ENCODE measurements around the gene TRAK1. TPM values are rescaled to one million over a fixed set of nuclear protein-coding genes. Genes with fewer than 3 reads are reported as not detected.

TRAK1 gene
- total and polyA plus RNA-seq, 10 of the 15 experiments (the other 5 are each of a cell fraction or from before 2014, with no cell fraction given), result 6.6 to 46.2 (median 23.7) TPM

DNA sequence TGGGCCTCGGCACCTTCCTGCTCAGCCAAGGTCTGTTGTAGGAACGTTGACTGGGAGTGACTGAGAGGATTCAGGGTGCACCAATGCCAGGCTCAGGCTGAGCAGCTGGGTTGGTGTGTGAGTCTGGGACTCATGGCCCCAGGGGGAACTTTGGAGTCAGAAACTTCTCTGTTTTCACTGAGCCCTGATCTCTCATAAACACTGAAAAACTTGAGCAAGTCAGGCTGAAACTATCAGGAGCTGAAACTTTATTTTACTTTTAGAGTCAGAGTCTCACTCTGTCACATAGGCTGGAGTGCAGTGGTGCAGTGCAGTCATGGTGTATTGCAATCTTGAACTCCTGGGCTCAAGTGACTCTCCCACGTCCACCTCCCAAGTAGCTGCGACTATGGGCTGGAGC, 3.0 kb downstream of the TRAK1 start (continued):
- TF ChIP-seq, protein P1, sequence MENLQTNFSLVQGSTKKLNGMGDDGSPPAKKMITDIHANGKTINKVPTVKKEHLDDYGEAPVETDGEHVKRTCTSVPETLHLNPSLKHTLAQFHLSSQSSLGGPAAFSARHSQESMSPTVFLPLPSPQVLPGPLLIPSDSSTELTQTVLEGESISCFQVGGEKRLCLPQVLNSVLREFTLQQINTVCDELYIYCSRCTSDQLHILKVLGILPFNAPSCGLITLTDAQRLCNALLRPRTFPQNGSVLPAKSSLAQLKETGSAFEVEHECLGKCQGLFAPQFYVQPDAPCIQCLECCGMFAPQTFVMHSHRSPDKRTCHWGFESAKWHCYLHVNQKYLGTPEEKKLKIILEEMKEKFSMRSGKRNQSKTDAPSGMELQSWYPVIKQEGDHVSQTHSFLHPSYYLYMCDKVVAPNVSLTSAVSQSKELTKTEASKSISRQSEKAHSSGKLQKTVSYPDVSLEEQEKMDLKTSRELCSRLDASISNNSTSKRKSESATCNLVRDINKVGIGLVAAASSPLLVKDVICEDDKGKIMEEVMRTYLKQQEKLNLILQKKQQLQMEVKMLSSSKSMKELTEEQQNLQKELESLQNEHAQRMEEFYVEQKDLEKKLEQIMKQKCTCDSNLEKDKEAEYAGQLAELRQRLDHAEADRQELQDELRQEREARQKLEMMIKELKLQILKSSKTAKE (IDR thresholded peaks at IDR 0.05; ENCODE audit: low read depth, poor library complexity, severe bottlenecking), result no peak
- TF ChIP-seq, protein P2, sequence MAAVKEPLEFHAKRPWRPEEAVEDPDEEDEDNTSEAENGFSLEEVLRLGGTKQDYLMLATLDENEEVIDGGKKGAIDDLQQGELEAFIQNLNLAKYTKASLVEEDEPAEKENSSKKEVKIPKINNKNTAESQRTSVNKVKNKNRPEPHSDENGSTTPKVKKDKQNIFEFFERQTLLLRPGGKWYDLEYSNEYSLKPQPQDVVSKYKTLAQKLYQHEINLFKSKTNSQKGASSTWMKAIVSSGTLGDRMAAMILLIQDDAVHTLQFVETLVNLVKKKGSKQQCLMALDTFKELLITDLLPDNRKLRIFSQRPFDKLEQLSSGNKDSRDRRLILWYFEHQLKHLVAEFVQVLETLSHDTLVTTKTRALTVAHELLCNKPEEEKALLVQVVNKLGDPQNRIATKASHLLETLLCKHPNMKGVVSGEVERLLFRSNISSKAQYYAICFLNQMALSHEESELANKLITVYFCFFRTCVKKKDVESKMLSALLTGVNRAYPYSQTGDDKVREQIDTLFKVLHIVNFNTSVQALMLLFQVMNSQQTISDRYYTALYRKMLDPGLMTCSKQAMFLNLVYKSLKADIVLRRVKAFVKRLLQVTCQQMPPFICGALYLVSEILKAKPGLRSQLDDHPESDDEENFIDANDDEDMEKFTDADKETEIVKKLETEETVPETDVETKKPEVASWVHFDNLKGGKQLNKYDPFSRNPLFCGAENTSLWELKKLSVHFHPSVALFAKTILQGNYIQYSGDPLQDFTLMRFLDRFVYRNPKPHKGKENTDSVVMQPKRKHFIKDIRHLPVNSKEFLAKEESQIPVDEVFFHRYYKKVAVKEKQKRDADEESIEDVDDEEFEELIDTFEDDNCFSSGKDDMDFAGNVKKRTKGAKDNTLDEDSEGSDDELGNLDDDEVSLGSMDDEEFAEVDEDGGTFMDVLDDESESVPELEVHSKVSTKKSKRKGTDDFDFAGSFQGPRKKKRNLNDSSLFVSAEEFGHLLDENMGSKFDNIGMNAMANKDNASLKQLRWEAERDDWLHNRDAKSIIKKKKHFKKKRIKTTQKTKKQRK (IDR thresholded peaks at IDR 0.05; ENCODE audit: low read depth, low read length), result no peak
- TF ChIP-seq CBX5 (IDR thresholded peaks at IDR 0.05; ENCODE audit: low read depth) (0 out of 2 replicates have a peak, but pooled peaks have one; percentile 59), NFYB (IDR thresholded peaks at IDR 0.05; ENCODE audit: insufficient read depth, low read depth, low read length) (no peak), NFIC (IDR thresholded peaks at IDR 0.05; ENCODE audit: low read depth, low read length) (0 out of 2 replicates have a peak, but pooled peaks have one; percentile 29), SUZ12 (IDR thresholded peaks at IDR 0.05; ENCODE audit: unreplicated experiment) (no peak), NFXL1 (IDR thresholded peaks at IDR 0.05; ENCODE audit: borderline replicate concordance) (no peak), RUNX3 (IDR thresholded peaks at IDR 0.05; ENCODE audit: low read length) (no peak), IKZF1 (conservative IDR thresholded peaks at IDR 0.05) (0 out of 2 replicates have a peak, but pooled peaks have one; percentile 11), STAT1 (conservative IDR thresholded peaks at IDR 0.05) (no peak), EP300 (IDR thresholded peaks at IDR 0.05; ENCODE audit: borderline replicate concordance in 1 of 2, control insufficient read depth in 1 of 2, low read depth in 2 of 2, low read length in 2 of 2) (no peak), ZNF24 (IDR thresholded peaks at IDR 0.05) (peak; percentile 82), MEF2A (IDR thresholded peaks at IDR 0.05; ENCODE audit: insufficient read depth, low read depth, low read length) (no peak), EED (IDR thresholded peaks at IDR 0.05; ENCODE audit: low read depth) (peak; percentile 59; the same call in 1 of the 2 replicates)
- TF ChIP-seq, protein P3, sequence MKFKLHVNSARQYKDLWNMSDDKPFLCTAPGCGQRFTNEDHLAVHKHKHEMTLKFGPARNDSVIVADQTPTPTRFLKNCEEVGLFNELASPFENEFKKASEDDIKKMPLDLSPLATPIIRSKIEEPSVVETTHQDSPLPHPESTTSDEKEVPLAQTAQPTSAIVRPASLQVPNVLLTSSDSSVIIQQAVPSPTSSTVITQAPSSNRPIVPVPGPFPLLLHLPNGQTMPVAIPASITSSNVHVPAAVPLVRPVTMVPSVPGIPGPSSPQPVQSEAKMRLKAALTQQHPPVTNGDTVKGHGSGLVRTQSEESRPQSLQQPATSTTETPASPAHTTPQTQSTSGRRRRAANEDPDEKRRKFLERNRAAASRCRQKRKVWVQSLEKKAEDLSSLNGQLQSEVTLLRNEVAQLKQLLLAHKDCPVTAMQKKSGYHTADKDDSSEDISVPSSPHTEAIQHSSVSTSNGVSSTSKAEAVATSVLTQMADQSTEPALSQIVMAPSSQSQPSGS (IDR thresholded peaks at IDR 0.05; ENCODE audit: low read length), result 0 out of 2 replicates have a peak, but pooled peaks have one; percentile 40
- TF ChIP-seq, protein P4, sequence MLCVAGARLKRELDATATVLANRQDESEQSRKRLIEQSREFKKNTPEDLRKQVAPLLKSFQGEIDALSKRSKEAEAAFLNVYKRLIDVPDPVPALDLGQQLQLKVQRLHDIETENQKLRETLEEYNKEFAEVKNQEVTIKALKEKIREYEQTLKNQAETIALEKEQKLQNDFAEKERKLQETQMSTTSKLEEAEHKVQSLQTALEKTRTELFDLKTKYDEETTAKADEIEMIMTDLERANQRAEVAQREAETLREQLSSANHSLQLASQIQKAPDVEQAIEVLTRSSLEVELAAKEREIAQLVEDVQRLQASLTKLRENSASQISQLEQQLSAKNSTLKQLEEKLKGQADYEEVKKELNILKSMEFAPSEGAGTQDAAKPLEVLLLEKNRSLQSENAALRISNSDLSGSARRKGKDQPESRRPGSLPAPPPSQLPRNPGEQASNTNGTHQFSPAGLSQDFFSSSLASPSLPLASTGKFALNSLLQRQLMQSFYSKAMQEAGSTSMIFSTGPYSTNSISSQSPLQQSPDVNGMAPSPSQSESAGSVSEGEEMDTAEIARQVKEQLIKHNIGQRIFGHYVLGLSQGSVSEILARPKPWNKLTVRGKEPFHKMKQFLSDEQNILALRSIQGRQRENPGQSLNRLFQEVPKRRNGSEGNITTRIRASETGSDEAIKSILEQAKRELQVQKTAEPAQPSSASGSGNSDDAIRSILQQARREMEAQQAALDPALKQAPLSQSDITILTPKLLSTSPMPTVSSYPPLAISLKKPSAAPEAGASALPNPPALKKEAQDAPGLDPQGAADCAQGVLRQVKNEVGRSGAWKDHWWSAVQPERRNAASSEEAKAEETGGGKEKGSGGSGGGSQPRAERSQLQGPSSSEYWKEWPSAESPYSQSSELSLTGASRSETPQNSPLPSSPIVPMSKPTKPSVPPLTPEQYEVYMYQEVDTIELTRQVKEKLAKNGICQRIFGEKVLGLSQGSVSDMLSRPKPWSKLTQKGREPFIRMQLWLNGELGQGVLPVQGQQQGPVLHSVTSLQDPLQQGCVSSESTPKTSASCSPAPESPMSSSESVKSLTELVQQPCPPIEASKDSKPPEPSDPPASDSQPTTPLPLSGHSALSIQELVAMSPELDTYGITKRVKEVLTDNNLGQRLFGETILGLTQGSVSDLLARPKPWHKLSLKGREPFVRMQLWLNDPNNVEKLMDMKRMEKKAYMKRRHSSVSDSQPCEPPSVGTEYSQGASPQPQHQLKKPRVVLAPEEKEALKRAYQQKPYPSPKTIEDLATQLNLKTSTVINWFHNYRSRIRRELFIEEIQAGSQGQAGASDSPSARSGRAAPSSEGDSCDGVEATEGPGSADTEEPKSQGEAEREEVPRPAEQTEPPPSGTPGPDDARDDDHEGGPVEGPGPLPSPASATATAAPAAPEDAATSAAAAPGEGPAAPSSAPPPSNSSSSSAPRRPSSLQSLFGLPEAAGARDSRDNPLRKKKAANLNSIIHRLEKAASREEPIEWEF (IDR thresholded peaks at IDR 0.05; ENCODE audit: insufficient replicate concordance, low read depth, low read length), result no peak

Measured in GM12878 (cell line).